ENCODE results near the gene PLA2G12B.

The PLA2G12B gene

DNA sequence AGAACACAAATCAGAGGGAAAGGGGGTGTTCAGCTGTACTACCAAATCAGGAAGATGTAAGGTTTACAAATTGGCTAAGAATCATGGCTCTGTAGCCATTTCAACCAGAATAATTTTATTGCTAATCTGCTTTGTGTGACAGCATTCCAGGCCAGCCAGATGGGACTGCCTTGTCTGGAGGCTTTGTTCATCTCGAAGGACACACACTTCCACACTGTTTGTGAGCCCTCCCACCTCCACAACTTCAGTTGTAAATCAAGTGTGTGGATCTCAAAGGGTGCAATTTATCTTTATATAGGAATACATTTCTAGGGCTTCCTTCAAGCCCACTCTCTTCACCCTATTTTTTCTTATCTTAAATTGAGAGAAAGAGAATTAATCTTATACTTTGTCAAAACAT is 68.0 kb downstream of the PLA2G12B start:
- TF ChIP-seq, protein P1, sequence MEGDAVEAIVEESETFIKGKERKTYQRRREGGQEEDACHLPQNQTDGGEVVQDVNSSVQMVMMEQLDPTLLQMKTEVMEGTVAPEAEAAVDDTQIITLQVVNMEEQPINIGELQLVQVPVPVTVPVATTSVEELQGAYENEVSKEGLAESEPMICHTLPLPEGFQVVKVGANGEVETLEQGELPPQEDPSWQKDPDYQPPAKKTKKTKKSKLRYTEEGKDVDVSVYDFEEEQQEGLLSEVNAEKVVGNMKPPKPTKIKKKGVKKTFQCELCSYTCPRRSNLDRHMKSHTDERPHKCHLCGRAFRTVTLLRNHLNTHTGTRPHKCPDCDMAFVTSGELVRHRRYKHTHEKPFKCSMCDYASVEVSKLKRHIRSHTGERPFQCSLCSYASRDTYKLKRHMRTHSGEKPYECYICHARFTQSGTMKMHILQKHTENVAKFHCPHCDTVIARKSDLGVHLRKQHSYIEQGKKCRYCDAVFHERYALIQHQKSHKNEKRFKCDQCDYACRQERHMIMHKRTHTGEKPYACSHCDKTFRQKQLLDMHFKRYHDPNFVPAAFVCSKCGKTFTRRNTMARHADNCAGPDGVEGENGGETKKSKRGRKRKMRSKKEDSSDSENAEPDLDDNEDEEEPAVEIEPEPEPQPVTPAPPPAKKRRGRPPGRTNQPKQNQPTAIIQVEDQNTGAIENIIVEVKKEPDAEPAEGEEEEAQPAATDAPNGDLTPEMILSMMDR (conservative IDR thresholded peaks at IDR 0.05; ENCODE audit: control insufficient read depth, insufficient read depth, low read depth, low read length) = no peak
- no peak overlapping the region for H3K4me3 ChIP-seq (ENCODE audit: control insufficient read depth, low read depth, low read length)
- no peak for DNase-seq (ENCODE audit: low read depth)

DNA sequence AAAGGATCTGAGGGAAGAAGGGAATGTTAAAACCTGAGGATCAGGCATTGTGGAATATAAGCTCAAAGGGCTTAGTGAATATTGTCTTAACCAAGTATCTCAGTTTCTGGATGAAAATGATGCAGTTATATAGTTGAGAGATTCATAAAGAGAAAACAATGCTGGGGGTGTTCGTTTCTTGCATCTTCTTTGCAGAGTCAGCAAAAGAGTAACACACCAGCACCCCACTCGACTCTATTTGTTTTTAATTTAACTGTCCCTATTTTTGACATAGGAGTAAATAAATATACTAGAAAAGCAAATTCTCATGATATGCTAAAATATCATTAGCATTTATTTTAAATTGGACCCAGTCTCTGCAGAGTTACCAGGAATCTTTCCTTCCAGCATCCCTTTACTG is 68.7 kb downstream of the PLA2G12B start:
- TF ChIP-seq, protein P1 (conservative IDR thresholded peaks at IDR 0.05; ENCODE audit: control insufficient read depth, insufficient read depth, low read depth, low read length) = no peak
- DNase-seq (ENCODE audit: low read depth) = no peak
- H3K4me3 ChIP-seq (ENCODE audit: control insufficient read depth, low read depth, low read length) = no peak overlapping the region
